Tibial nerve (tissue), 4 donors: Measurements from ENCODE around the gene PDIA5.

Source experiments
- CTCF ChIP-seq, 5 experiments: fragments of 200-600 bp in 3 of 5; fragments of 450-650 bp in 2 of 5; sonication (generic) in 3 of 5; IDR thresholded peaks; one replicate each; pipeline ENCODE4 v1.5.1; 2016 to 2019; ENCODE audit warnings: antibody characterized with exemption in 5 of 5, mild to moderate bottlenecking in 3 of 5, moderate library complexity in 2 of 5
- EP300 ChIP-seq, 2 donors: sonication (generic); formaldehyde crosslinking; IDR thresholded peaks; one replicate each; pipeline ENCODE4 v1.6.1; 2017; ENCODE audit warnings: antibody characterized with exemption in 2 of 2, mild to moderate bottlenecking in 1 of 2
- POLR2A ChIP-seq, 2 donors: fragments of 450-650 bp; IDR thresholded peaks; one replicate each; pipeline ENCODE4 v1.6.1; 2017; ENCODE audit warnings: antibody characterized with exemption in 2 of 2, mild to moderate bottlenecking in 2 of 2, moderate library complexity in 2 of 2

GRCh38 chr3:123102826-123103225 lies 36.0 kb downstream of the PDIA5 start:
- TF ChIP-seq EP300 (IDR thresholded peaks at IDR 0.05) (no peak), POLR2A (IDR thresholded peaks at IDR 0.05) (no peak), CTCF (IDR thresholded peaks at IDR 0.05) (no peak)
